Right lung (tissue), 5 donors: ENCODE results near the gene HSD17B1. TPM values are rescaled to one million over a fixed set of nuclear protein-coding genes. Genes with fewer than 3 reads are reported as not detected.
A peak's percentile ranks its signal among the peaks of the same experiment; 100 is the strongest.
"Not testable (repeated sequence)": the region's sequence is repeated elsewhere in the genome, so short reads cannot be mapped to it uniquely, and the experiment has no call there.

Experiments used
- DNase-seq, 2 donors: peaks; one replicate each; pipeline ENCODE4 v3.0.0-alpha.2; 2013
- polyA plus RNA-seq, 5 donors: library from polyadenylated mRNA; unstranded; fragments of 120-200 nt; gene quantifications; one replicate each; pipeline versions ENCODE4 v1.2.1 to v1.2.3, GENCODE V29; 2013; ENCODE audit warnings: inconsistent platforms in 1 of 5, low replicate concordance in 1 of 5; ENCODE audit not compliant: insufficient read length in 5 of 5, insufficient read depth in 1 of 5

HSD17B1 gene
- polyA plus RNA-seq, 5 donors, result 3.2 to 5.8 (median 4.5) TPM

GRCh38 chr17:42522798-42523278 lies 29.9 kb upstream of the HSD17B1 start:
- DNase-seq, result no peak

- DNase-seq, result no peak
Measured at GRCh38 chr17:42525221-42525620, 27.5 kb upstream of the HSD17B1 start.

DNA sequence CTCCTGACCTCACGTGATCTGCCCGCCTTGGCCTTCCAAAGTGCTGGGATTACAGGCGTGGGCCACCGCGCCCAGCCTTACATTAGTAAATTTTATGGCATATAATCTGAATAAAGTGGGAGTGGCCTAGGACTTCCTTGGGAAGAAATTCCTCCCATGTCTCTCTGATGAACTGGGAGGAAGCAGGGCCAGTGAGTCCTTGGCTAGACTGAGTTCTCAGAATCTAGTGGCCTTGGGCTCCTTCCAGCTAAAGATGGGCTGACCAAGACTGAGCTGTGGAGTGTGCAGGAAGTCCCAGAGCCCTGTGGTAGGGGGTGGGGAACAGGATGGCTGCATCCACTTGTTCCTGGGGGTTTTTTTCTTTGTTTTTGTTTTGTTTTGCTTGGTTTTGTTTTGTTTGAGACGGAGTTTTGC lies 26.7 kb upstream of the HSD17B1 start:
- DNase-seq, result no peak

DNA sequence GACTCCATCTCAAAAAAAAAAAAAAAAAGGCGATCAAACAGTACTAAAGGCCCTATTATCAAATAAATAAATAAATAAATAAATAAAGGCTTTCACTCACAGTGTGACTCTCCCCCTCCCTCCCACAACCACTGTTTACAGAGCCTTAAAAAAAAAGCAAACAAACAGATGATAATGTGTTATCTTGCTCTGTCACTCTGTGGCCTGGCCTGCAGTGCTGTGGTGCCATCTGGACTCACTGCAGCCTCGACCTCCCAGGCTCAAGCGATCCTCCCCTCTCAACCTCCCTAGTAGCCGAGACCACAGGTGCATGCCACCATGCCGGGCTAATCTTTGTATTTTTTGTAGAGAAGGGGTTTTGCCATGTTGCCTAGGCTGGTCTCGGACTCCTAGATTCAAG lies 24.8 kb upstream of the HSD17B1 start:
- DNase-seq, result no peak

GRCh38 chr17:42529061-42529460 lies 23.7 kb upstream of the HSD17B1 start:
- no peak for DNase-seq

- no peak for DNase-seq
Measured at GRCh38 chr17:42530952-42531454, 21.7 kb upstream of the HSD17B1 start.

GRCh38 chr17:42531455-42532354 lies 21.0 kb upstream of the HSD17B1 start:
- DNase-seq, result peak; percentile 44 to 47

DNA sequence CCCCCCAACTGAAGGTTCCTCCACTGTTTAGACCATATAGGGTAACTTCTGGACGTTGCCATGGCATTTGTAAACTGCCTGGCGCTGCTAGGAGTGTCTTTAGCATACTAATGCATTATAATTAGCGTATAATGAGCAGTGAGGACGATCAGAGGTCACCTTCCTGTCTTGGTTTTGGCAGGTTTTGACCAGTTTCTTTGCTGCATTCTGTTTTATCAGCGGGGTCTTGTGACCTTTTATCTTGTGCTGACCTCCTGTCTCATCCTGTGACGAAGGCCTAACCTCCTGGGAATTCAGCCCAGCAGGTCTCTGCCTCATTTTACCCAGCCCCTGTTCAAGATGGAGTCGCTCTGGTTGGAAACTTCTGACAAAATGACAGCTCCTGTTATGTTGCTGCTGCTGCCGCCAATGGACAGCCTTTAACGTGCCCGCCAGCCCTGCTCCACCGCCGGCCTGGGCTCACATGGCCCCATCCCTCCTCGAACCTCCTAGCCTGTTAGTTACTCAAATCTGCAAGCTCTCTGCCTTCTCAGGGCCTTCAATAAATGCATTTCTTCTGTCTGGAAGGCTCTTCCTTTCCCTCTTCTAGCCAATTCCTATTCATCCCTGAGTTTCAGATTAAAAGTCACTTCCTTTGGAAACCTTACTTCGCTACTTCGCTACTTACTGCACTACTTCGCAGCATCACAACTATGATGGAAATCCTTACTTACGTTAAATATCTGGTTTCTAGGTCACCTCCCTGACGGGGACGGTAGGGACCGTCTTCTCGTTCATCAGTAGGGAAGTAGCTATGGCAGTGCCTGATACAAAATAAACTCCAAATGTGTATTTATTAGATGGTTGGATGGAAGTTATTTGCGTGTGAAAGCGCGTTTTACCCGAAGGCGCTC lies 17.3 kb upstream of the HSD17B1 start:
- DNase-seq, result no peak

GRCh38 chr17:42536048-42536371 lies 16.7 kb upstream of the HSD17B1 start, which contains the start of gene NAGLU:
Gene NAGLU, plus strand, starts transcription at chr17:42536241. Its CDS starts 32 bp downstream, at chr17:42536273.
- peak; percentile 92 to 93 for DNase-seq

DNA sequence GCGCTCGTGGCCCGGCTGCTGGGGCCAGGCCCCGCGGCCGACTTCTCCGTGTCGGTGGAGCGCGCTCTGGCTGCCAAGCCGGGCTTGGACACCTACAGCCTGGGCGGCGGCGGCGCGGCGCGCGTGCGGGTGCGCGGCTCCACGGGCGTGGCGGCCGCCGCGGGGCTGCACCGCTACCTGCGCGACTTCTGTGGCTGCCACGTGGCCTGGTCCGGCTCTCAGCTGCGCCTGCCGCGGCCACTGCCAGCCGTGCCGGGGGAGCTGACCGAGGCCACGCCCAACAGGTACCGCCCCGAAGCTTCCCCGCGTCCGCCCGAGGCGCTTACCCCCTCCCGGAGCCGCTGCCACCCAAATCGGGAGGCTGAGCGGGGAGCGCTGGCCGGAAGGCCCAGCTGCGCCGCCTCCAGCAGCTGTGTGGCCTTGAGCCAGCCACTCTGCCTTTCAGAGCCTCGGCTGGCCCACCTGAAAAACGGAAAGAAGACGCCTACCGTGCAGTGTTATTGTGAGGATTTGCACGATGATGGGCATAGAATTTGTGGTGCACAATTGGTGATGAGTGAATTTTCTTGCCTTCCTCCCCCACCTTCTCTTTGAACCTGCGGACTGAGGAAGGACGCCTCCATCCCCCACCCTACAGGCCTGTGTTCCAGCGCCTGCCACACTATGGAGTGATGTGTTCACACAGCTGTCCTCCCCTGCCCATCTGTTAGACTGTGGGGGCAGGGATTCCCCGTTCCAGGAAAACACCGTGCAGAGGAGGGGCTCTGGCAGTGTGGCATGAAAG lies 16.2 kb upstream of the HSD17B1 start:
- DNase-seq, result peak; percentile 67 to 75

DNA sequence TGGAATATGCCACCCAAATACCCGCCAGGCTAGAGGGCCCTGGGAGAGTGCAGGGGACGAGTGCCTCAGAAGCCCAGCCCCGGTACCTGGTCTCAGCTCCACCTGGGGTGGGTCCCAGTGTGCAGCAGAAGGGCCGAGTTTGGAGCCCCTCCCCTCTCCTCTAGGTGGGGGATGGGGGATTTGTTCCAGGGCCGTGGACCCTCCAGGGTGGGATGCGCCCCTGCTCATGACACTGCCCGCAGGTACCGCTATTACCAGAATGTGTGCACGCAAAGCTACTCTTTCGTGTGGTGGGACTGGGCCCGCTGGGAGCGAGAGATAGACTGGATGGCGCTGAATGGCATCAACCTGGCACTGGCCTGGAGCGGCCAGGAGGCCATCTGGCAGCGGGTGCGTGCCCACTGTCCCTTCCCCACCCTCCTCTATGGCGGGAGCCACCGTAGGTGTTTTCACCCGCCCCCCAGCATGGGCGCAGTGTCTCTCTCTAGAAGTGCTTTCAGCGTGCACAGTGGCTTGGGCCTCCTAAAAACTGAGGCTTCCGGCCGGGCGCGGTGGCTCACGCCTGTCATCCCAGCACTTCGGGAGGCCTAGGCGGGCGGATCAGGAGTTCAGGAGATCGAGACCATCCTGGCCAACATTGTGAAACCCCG lies 15.4 kb upstream of the HSD17B1 start:
- no peak for DNase-seq

- no peak for DNase-seq
Measured at GRCh38 chr17:42537826-42538451, 14.8 kb upstream of the HSD17B1 start.

- no peak for DNase-seq
Measured at GRCh38 chr17:42538482-42538881, 14.2 kb upstream of the HSD17B1 start.

DNA sequence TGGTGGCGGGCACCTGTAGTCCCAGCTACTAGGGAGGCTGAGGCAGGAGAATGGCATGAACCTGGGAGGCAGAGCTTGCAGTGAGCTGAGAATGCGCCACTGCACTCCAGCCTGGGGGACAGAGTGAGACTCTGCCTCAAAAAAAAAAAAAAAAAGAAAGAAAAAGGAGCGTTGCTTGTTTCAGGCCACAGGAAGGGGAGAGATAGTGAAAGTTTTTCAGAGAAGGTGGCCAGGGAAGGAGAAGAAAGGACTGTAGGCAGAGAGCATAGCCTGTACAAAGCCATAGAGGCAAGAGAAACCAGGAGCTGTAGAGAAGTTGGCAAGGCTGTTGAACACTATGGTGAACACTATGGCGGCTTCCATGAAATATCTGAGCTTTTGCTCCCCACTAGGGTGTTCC lies 12.2 kb upstream of the HSD17B1 start:
- DNase-seq, result not testable (repeated sequence)

GRCh38 chr17:42541041-42541833 lies 11.5 kb upstream of the HSD17B1 start:
- no peak for DNase-seq

DNA sequence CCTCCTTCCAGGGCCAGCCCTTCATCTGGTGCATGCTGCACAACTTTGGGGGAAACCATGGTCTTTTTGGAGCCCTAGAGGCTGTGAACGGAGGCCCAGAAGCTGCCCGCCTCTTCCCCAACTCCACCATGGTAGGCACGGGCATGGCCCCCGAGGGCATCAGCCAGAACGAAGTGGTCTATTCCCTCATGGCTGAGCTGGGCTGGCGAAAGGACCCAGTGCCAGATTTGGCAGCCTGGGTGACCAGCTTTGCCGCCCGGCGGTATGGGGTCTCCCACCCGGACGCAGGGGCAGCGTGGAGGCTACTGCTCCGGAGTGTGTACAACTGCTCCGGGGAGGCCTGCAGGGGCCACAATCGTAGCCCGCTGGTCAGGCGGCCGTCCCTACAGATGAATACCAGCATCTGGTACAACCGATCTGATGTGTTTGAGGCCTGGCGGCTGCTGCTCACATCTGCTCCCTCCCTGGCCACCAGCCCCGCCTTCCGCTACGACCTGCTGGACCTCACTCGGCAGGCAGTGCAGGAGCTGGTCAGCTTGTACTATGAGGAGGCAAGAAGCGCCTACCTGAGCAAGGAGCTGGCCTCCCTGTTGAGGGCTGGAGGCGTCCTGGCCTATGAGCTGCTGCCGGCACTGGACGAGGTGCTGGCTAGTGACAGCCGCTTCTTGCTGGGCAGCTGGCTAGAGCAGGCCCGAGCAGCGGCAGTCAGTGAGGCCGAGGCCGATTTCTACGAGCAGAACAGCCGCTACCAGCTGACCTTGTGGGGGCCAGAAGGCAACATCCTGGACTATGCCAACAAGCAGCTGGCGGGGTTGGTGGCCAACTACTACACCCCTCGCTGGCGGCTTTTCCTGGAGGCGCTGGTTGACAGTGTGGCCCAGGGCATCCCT lies 9.3 kb upstream of the HSD17B1 start:
- no peak for DNase-seq

- no peak for DNase-seq
Measured at GRCh38 chr17:42544874-42545283, 7.8 kb upstream of the HSD17B1 start.

DNA sequence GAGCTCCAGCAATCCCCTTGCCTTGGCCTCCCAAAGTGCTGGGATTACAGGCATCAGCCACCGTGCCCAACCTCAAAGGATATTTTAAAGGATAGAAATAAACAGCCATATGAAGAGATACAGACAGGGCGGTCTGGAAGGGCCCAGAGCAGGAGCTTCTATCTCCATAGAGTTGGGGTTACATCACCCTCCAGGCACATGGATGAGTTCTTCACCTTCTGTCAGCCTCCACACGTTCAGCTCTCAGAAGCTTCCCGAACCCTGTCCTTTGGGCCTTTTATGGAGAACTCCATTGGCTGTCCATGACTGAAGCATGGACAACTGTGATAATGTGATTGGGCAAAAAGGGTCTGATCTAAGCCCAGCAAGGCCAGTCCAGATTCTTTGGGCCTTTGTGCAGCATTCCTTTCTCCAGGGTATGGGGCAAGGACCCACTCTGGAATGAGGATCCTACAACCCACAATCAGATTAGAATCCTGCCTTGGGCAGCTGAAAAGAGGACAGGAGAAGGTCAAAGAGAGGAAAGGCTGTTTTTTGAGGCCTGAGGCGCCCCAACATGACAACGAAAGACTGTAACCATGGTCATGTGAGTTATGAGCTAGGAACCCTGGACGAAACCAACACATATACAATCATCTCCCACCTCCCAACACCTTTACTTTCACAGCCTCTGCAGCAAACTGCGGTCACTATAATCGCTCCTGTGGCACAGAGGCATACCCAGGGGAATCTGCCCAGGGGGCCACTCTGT lies 6.8 kb upstream of the HSD17B1 start:
- not testable (repeated sequence) for DNase-seq
